ENCODE measurements around the gene FAM186B.
A peak's percentile ranks its signal among the peaks of the same experiment; 100 is the strongest.

The FAM186B gene

DNA sequence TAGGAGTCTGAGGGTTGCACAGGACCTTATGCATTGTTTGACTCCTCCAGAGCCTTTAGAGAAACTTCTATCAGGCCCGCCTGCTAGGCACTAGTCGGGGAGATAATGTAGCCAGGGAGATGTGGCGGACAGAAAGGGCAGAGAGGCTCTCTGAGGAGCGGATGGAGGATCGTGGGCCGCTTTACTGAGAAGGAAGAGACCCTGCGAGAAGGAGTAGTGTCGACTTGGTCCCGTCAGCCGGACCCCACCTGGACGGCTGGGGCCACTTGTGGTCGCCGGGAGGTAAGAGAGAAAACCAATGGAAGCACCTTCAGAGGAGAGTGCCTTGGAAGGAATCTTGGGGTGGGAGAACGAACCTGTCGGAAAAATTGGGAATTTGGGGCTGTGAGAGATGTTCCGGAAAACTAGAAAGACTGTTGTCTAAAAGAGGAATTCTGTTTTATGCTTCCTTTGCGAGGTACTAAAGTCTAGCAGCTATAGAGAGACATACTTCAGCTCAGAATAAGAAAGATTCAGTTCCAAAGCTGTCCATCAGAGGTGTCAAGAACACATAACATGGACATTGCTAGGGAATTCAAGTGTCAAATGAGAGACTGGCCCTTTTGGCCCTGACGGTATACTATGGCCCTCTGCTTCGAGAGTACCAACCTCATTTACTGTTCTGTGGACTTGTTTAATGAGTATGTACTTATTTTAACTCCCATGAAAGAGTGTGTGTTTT is 36.8 kb downstream of the FAM186B start:
- H3K4me1 ChIP-seq (ENCODE audit: control insufficient read depth in 2 of 2, insufficient read depth in 2 of 2, low read length in 2 of 2), result peaks cover 16 to 19% of the 10 kb centered on the region in 2 donors
- H3K27ac ChIP-seq (ENCODE audit: low read depth in 2 of 2, low read length in 2 of 2), result peak overlapping the region in 1 of 2 donors; percentile 93
- H3K4me3 ChIP-seq (ENCODE audit: low read length in 2 of 2), result peak overlapping the region; percentile 94 to 99
- no peaks in the 10 kb centered on the region for H3K27me3 ChIP-seq (ENCODE audit: control insufficient read depth in 2 of 2, insufficient read depth in 2 of 2, low read length in 2 of 2)
- H3K9ac ChIP-seq (ENCODE audit: low read depth in 1 of 2, low read length in 2 of 2), result peak overlapping the region; percentile 92 to 97
- no peaks in the 10 kb centered on the region for H3K9me3 ChIP-seq (ENCODE audit: control insufficient read depth in 2 of 2, low read length in 2 of 2)
- H3K36me3 ChIP-seq (ENCODE audit: control insufficient read depth in 2 of 2, insufficient read depth in 2 of 2, low read length in 2 of 2), result peaks cover 16 to 22% of the 10 kb centered on the region in 2 donors

DNA sequence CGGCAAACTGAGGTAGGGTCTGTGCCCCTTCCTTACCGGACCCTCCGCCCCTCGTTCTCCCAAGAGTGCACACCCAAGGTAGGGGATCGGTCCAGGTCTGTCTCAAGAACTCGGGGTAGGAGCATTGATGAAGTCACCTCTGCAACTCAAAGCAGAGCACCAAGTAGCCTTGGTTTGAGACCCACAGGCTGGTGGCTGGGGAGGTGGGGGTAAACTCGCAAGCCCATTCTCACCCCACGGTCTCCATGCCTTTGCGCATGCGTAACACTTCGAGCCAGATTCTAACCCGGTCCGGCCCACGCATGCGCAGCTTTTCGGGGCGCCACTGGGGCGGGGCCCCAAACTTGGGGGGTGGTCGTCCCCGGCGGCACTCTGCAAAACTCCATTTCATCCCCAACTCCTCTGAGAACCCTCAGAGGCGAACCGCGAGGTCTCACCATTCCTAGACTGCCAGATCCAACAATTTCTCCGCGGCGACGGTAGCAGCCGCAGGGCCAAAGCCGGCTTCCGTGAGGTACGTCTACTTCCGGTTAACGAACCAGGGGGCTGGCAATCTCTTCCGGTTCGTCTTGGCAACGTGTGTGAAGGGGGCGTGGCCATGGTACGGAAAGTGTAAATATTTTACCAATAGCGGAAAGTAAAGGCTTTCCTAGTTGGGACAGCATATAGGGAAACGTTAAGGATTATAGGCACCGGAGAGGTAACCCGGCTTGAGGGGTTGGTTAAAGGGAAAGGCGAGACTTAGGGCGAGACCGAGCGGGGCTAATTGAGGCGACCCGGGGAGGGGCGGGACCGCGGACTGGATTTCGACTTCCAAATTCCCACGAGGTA is 37.6 kb downstream of the FAM186B start, which contains the start of gene MCRS1:
Gene MCRS1, minus strand, starts transcription at position 532 of the 831 bp plus-strand sequence. CDS start 1,411 bp downstream, outside the sequence.
- H3K9ac ChIP-seq (ENCODE audit: low read depth in 1 of 2, low read length in 2 of 2), result peak within 1 kb of the TSS; percentile 92 to 97
- peak within 1 kb of the TSS; percentile 90 to 93 for H3K27ac ChIP-seq (ENCODE audit: low read depth in 2 of 2, low read length in 2 of 2)
- H3K36me3 ChIP-seq (ENCODE audit: control insufficient read depth in 2 of 2, insufficient read depth in 2 of 2, low read length in 2 of 2), result peaks cover 24 to 30% of the 10 kb centered on the region in 2 donors
- peak within 1 kb of the TSS; percentile 94 to 99 for H3K4me3 ChIP-seq (ENCODE audit: low read length in 2 of 2)
- H3K9me3 ChIP-seq (ENCODE audit: control insufficient read depth in 2 of 2, low read length in 2 of 2), result no peaks in the 10 kb centered on the region
- H3K4me1 ChIP-seq (ENCODE audit: control insufficient read depth in 2 of 2, insufficient read depth in 2 of 2, low read length in 2 of 2), result peaks cover 16 to 19% of the 10 kb centered on the region in 2 donors
- H3K27me3 ChIP-seq (ENCODE audit: control insufficient read depth in 2 of 2, insufficient read depth in 2 of 2, low read length in 2 of 2), result no peaks in the 10 kb centered on the region

DNA sequence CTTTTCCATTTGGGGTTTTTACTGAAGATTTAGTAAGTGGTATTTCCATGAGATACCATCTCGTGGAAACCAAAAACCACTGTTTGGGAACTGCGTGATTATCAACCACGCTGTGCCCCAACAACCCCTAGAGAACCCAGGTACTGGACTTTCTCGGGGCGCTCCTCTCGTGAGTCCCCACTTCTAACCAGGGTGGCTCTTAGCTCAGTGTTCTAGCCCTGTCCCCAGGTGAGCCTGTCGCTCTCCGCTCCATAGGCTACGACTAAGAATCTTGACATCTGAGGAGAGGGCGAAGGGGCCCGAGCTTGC is 38.2 kb downstream of the FAM186B start:
- Histone ChIP-seq H3K27ac (ENCODE audit: low read depth in 2 of 2, low read length in 2 of 2) (no peak overlapping the region), H3K4me1 (ENCODE audit: control insufficient read depth in 2 of 2, insufficient read depth in 2 of 2, low read length in 2 of 2) (peaks cover 16 to 19% of the 10 kb centered on the region in 2 donors), H3K27me3 (ENCODE audit: control insufficient read depth in 2 of 2, insufficient read depth in 2 of 2, low read length in 2 of 2) (no peaks in the 10 kb centered on the region)

DNA sequence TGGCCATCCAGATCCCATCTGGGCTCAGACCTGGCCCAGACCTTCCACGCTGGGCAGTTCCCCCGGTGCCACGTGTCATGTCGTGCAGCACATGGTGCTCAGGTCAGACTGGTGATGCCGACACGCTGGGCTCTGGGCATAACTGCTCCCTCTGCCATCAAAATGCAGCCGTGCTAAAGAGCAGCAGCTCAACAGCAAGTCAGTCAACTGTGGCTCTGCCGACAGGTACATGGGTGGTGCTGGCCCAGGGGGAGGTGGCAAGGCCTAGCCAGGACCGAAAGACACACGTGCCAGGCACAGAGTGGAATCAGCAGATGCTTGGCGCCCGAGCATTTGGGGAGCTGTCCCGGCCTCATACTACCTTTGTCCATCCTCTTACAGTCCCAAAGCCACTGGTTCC is 39.1 kb downstream of the FAM186B start:
- H3K4me3 ChIP-seq (ENCODE audit: low read length in 2 of 2), result peak overlapping the region in 1 of 2 donors; percentile 99
- no peaks in the 10 kb centered on the region for H3K9me3 ChIP-seq (ENCODE audit: control insufficient read depth in 2 of 2, low read length in 2 of 2)
- no peak overlapping the region for H3K27ac ChIP-seq (ENCODE audit: low read depth in 2 of 2, low read length in 2 of 2)
- H3K36me3 ChIP-seq (ENCODE audit: control insufficient read depth in 2 of 2, insufficient read depth in 2 of 2, low read length in 2 of 2), result peaks cover 34 to 43% of the 10 kb centered on the region in 2 donors
- H3K4me1 ChIP-seq (ENCODE audit: control insufficient read depth in 2 of 2, insufficient read depth in 2 of 2, low read length in 2 of 2), result peaks cover 16 to 19% of the 10 kb centered on the region in 2 donors
- no peaks in the 10 kb centered on the region for H3K27me3 ChIP-seq (ENCODE audit: control insufficient read depth in 2 of 2, insufficient read depth in 2 of 2, low read length in 2 of 2)
- no peak overlapping the region for H3K9ac ChIP-seq (ENCODE audit: low read depth in 1 of 2, low read length in 2 of 2)

More for the DNA sequence above, 38.2 kb downstream of the FAM186B start:
- no peaks in the 10 kb centered on the region for H3K9me3 ChIP-seq (ENCODE audit: control insufficient read depth in 2 of 2, low read length in 2 of 2)
- H3K36me3 ChIP-seq (ENCODE audit: control insufficient read depth in 2 of 2, insufficient read depth in 2 of 2, low read length in 2 of 2), result peaks cover 29 to 35% of the 10 kb centered on the region in 2 donors
- H3K4me3 ChIP-seq (ENCODE audit: low read length in 2 of 2), result peak overlapping the region; percentile 94 to 99
- peak overlapping the region; percentile 92 to 97 for H3K9ac ChIP-seq (ENCODE audit: low read depth in 1 of 2, low read length in 2 of 2)

DNA sequence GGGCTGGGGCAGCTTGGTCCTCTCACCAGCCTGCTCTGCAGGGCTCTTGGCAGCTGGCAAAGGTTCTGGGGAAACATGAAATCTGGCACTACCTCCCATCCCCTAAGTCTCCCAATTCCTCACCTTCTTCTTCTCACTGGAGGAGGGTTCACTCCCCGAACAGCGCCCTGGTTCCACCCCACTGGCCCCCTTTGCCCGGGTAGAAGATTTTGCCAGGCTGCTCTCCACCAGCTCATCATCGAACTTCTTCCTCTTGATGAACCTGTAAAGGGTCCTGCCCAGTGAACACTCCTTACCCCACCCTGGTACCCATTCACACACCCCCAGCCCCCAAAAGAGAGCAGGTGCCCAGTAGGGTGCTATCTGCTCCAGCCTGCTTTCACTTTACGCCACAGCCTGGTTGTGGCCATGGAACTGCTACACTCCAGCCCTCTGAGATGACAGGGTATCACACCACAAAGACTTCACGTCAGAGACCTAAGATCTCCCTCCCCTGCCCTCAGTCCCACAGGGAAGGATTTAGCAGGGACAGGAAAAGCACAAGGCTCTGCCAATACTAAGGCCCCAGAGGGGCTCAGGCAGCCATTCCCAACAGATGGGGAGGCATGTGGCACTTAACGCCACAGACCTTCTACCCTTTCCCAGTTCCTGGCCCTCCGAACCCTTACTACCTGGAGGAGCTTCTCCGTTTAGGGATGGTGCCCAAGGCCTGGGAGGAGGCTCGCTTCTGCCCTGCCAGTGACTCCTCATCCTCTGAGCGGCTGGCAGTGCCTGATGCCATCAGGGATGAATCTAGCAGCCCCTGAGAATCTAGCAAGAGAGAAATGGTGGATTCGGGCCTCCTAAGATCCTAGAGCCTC is 39.8 kb downstream of the FAM186B start:
- Histone ChIP-seq H3K9me3 (ENCODE audit: control insufficient read depth in 2 of 2, low read length in 2 of 2) (no peaks in the 10 kb centered on the region), H3K4me1 (ENCODE audit: control insufficient read depth in 2 of 2, insufficient read depth in 2 of 2, low read length in 2 of 2) (peaks cover 16 to 19% of the 10 kb centered on the region in 2 donors), H3K36me3 (ENCODE audit: control insufficient read depth in 2 of 2, insufficient read depth in 2 of 2, low read length in 2 of 2) (peaks cover 39 to 50% of the 10 kb centered on the region in 2 donors), H3K27me3 (ENCODE audit: control insufficient read depth in 2 of 2, insufficient read depth in 2 of 2, low read length in 2 of 2) (no peaks in the 10 kb centered on the region), H3K27ac (ENCODE audit: low read depth in 2 of 2, low read length in 2 of 2) (no peak overlapping the region), H3K9ac (ENCODE audit: low read depth in 1 of 2, low read length in 2 of 2) (no peak overlapping the region), H3K4me3 (ENCODE audit: low read length in 2 of 2) (no peak overlapping the region)

DNA sequence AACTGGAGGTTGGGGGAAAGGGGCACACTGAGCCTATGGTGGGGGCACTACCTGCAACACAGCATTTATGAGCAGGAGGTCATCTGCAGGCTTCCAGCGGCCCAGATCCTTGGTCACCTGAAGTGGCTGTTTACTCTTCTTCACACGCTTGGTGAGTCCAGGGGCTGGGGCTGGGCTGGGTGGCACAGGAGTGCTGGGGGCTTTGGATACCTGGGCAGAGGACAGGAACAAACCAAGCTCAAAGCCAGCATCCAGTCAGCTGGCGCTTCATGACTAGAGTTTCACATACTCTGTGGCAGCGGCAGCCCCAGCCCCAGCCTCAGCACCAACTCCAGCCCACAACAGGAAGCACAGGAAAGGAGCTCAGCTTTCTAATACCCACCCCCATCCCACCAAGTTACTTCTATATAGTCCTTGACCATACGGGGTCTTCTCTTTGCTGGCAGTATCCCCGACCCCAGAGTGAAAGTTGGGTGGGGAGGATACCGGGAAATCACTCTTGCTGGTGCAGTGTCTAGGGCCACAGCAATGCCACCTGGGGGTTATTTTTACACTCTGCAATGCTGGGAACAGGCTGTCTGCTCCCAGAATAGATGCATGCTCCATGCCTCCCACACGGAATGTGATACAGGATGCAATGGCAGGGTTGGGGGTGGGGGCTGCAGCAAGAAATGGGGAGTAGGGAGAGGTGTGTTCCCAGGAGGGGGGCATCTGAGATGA is 40.6 kb downstream of the FAM186B start:
- no peak overlapping the region for H3K9ac ChIP-seq (ENCODE audit: low read depth in 1 of 2, low read length in 2 of 2)
- peaks cover 46 to 57% of the 10 kb centered on the region in 2 donors for H3K36me3 ChIP-seq (ENCODE audit: control insufficient read depth in 2 of 2, insufficient read depth in 2 of 2, low read length in 2 of 2)
- H3K27ac ChIP-seq (ENCODE audit: low read depth in 2 of 2, low read length in 2 of 2), result no peak overlapping the region
- H3K4me3 ChIP-seq (ENCODE audit: low read length in 2 of 2), result no peak overlapping the region
- H3K27me3 ChIP-seq (ENCODE audit: control insufficient read depth in 2 of 2, insufficient read depth in 2 of 2, low read length in 2 of 2), result no peaks in the 10 kb centered on the region
- peaks cover 16 to 19% of the 10 kb centered on the region in 2 donors for H3K4me1 ChIP-seq (ENCODE audit: control insufficient read depth in 2 of 2, insufficient read depth in 2 of 2, low read length in 2 of 2)
- no peaks in the 10 kb centered on the region for H3K9me3 ChIP-seq (ENCODE audit: control insufficient read depth in 2 of 2, low read length in 2 of 2)

DNA sequence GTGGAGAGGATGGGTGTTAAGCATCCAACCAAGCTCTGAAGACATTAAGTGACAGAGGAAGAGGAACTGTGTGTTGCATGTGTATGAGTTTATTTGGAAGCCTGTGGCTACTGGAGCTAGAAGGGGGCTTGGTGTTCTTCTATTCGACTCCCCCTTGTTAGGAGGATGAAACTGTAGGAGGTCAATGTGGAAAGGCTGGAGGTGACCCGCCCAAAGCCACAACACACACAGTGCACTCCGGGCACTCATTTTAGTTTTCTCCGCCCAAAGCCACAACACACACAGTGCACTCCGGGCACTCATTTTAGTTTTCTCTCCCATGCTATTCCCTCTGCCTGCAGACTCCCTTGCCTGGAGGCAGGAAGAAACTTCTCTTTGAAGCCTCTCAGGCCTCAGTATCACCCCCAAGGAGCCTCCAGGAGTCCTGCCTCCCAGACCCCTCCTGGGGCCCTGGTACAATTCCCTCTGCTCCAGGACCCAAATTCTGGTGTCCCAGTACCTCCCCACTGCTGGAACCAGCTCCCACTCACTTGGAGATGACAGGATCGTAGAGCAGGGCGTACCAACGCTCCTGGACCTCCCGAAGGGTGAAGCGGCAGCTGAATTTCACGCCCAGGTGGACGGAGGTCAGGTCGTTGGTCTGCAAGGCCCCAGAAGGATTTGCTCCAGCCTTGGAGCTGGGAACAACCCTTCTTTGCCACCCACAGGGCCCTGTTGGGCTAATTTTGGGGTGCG is 41.3 kb downstream of the FAM186B start:
- Histone ChIP-seq H3K36me3 (ENCODE audit: control insufficient read depth in 2 of 2, insufficient read depth in 2 of 2, low read length in 2 of 2) (peaks cover 54 to 64% of the 10 kb centered on the region in 2 donors), H3K4me1 (ENCODE audit: control insufficient read depth in 2 of 2, insufficient read depth in 2 of 2, low read length in 2 of 2) (peaks cover 15 to 17% of the 10 kb centered on the region in 2 donors), H3K27me3 (ENCODE audit: control insufficient read depth in 2 of 2, insufficient read depth in 2 of 2, low read length in 2 of 2) (no peaks in the 10 kb centered on the region)

DNA sequence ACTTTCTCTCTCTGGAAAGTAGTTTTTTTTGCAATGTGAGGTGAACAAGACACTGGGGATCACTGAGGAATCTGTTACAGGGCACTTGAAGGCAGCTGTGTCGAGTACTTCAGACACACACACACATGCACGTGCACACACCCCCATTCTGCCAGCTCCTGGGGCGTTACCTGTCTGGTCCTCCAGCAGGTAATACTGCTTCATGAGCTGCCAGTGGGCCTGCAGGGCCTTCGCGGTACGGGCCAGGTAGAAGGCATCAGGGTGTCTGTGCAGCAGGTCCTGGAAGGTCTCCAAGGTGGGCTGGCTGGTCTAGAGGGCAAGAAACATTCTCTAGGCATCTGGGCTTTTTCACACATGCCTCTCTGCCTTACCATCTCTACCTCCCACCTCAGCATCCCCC is 42.6 kb downstream of the FAM186B start:
- no peak overlapping the region for H3K27ac ChIP-seq (ENCODE audit: low read depth in 2 of 2, low read length in 2 of 2)
- H3K4me1 ChIP-seq (ENCODE audit: control insufficient read depth in 2 of 2, insufficient read depth in 2 of 2, low read length in 2 of 2), result peaks cover 8 to 12% of the 10 kb centered on the region in 2 donors
- H3K27me3 ChIP-seq (ENCODE audit: control insufficient read depth in 2 of 2, insufficient read depth in 2 of 2, low read length in 2 of 2), result no peaks in the 10 kb centered on the region
- H3K9me3 ChIP-seq (ENCODE audit: control insufficient read depth in 2 of 2, low read length in 2 of 2), result no peaks in the 10 kb centered on the region
- peaks cover 62 to 77% of the 10 kb centered on the region in 2 donors for H3K36me3 ChIP-seq (ENCODE audit: control insufficient read depth in 2 of 2, insufficient read depth in 2 of 2, low read length in 2 of 2)
- no peak overlapping the region for H3K4me3 ChIP-seq (ENCODE audit: low read length in 2 of 2)
- no peak overlapping the region for H3K9ac ChIP-seq (ENCODE audit: low read depth in 1 of 2, low read length in 2 of 2)

More for the DNA sequence above, 41.3 kb downstream of the FAM186B start:
- no peak overlapping the region for H3K27ac ChIP-seq (ENCODE audit: low read depth in 2 of 2, low read length in 2 of 2)
- H3K9me3 ChIP-seq (ENCODE audit: control insufficient read depth in 2 of 2, low read length in 2 of 2), result no peaks in the 10 kb centered on the region
- no peak overlapping the region for H3K4me3 ChIP-seq (ENCODE audit: low read length in 2 of 2)
- H3K9ac ChIP-seq (ENCODE audit: low read depth in 1 of 2, low read length in 2 of 2), result no peak overlapping the region

DNA sequence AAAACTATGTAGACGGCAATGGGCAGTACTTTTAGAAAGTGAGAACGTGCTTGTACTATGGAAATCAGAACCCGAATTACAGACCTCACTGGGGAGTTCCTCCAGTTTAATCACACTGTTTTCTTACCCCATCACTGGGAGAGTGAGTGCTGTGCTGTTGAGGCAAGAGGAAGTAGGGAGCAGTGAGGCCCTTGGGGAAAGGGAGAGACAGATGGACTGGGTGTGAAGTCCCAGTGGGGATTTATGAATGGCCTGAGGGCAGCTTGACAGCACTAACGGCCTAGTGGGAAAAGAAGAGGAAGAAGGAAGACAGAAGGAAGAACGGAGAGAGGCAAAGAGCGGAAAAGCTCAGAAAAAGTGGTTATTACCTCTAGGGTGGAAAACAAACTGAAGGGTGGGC is 43.2 kb downstream of the FAM186B start:
- Histone ChIP-seq H3K27me3 (ENCODE audit: control insufficient read depth in 2 of 2, insufficient read depth in 2 of 2, low read length in 2 of 2) (no peaks in the 10 kb centered on the region), H3K9ac (ENCODE audit: low read depth in 1 of 2, low read length in 2 of 2) (no peak overlapping the region), H3K4me3 (ENCODE audit: low read length in 2 of 2) (no peak overlapping the region), H3K9me3 (ENCODE audit: control insufficient read depth in 2 of 2, low read length in 2 of 2) (no peaks in the 10 kb centered on the region), H3K27ac (ENCODE audit: low read depth in 2 of 2, low read length in 2 of 2) (no peak overlapping the region), H3K36me3 (ENCODE audit: control insufficient read depth in 2 of 2, insufficient read depth in 2 of 2, low read length in 2 of 2) (peaks cover 62 to 81% of the 10 kb centered on the region in 2 donors), H3K4me1 (ENCODE audit: control insufficient read depth in 2 of 2, insufficient read depth in 2 of 2, low read length in 2 of 2) (peaks cover 6 to 11% of the 10 kb centered on the region in 2 donors)
